Dedifferentiated amniotic fluid mesenchymal stem cell (primary cell): Measurements from ENCODE around the gene ATF6B.
"Not testable (repeated sequence)": the region's sequence is repeated elsewhere in the genome, so short reads cannot be mapped to it uniquely, and the experiment has no call there.

Experiments
- DNase-seq: peaks from one replicate; pipeline ENCODE4 v3.0.0-alpha.2; 2016; ENCODE audit errors: extremely low spot score

ATF6B gene

DNA sequence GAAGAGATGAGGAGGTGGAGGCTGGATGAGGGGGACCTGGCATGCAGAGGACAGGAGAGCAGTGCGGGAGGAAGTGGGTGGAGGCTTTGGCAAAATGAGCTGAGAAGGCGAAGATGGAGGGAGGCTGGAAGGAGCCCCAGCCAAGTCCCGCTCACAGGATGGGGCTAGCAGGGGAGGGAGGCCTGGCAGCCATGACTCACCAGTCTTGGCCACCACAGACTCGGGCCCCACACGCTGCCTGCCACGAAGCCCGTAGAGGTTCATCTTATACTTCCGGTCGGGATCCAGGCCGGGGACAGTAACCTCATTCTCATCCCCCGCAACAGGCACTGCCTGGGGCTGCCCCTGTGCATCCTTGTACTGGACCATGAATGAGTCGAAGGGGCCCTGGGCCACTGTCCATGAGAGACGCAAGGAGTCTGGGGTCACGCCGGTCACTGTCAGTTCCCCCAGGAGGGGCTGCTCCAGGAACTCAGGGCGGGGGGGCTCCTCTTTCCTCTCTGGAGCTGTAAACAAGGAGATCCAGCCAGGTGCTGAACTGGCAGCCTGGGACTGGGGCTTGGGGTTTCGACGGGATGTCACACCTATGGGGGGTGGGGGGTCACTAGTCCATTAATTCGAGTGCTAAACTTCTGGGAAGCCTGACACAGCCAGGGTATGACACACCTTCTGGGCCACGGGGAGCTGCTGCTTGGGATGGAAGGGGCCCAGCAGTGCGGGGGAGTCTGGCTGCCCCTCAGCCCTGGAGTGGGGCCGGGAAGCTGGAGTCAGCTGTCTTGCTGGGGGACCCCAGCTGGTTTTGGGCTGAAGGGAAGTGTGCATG, 46.7 kb downstream of the ATF6B start:
- peak; percentile 34 for DNase-seq

DNA sequence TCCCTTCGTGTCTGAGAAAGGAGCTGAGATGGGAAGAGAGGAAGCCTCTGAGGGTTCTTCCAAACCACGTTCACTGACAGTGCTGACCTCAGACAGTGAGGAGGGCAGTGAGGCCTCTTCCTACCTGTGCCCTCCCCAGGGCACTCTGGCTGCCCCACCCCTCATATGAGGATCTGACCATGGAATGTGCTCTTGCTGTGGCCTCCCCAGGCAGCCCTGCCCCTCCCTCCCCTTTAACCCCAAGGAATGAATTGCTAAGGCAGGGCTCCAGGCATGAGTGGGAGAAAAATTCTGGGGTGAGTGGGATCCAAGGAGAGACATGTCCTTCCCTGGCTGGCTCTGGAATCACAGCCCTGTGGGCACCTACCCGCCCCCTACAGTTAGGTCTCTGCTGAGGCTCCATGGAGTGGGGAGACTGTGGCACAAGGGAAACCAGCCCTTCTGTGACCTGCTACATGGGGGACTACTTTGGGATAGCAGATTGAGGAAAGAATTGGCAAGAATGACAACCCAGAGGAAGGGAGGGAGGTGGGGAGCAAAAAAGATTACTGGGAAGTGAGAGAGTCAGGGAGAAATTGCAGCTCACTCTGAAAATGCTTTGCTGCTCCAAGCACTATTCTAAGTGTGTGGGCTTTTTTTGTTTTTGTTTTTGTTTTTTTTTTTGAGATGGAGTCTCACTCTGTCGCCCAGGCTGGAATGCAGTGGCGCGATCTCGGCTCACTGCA, 48.3 kb downstream of the ATF6B start:
- DNase-seq: no peak

DNA sequence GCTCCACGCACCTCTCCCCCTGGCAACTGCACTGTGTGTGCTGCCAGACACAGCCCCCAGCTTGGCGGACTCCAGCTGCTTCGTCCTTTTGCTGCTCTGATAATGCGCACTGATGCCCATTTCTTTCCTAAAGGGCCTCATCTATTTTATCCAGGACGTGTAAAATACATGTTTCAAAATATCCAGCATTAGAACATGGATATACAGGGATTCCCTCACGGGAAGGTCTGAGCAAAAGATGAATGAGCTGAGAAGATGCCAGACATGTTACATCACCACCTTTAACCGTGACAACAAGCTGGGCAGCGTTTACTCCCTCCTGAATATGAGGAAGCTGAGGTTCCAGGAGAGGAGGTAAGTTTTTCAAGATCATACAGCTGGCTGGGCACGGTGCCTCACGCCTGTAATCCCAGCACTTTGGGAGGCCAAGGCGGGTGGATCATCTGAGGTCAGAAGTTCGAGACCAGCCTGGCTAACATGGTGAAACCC, 51.7 kb downstream of the ATF6B start:
- DNase-seq: peak; percentile 48

DNA sequence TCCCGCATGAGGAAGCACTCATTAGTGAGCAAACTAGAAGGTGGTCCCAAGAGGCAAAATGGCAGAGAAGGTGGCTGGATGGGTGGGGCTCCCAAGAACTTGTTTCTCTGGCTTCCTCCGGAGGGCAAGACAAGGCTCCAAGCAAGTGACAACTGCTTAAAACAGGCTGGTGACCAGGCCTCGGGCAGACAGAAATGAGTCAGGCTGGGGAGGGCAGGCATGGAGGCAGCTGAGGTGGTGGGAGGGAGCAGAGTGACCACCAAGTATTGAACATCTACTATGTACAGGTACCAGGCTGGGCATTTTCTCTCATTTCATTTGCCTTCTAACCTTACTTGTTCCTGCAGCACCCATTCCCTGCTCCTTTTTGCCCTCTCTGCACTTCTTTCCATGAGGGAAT, 52.3 kb downstream of the ATF6B start:
- DNase-seq: no peak

DNA sequence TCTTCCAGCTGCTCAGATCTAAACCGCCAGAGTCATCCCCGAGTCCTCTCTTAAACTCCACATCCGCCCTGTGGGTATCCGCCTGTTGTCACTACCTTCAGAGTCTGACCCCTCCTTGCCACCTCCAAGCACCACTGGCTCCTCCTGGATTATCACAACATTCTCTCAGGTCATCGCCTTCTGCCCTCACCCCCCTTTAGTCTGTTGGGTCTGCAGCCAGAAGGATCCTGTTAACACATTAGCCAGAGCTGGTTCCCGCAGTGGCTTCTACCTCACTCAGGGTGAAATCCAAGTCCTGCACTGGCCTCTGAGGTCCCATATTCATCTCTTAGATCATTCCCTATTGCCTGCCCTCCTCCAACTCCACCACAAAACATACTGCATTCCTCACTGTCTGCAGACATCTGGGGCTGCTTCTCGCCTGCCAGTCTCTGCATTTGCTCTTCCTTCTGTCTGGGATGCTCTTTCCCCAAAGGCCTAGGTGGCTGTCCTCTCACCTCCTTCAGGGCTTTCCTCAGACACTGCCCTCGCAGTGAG, 53.0 kb downstream of the ATF6B start:
- DNase-seq: no peak

DNA sequence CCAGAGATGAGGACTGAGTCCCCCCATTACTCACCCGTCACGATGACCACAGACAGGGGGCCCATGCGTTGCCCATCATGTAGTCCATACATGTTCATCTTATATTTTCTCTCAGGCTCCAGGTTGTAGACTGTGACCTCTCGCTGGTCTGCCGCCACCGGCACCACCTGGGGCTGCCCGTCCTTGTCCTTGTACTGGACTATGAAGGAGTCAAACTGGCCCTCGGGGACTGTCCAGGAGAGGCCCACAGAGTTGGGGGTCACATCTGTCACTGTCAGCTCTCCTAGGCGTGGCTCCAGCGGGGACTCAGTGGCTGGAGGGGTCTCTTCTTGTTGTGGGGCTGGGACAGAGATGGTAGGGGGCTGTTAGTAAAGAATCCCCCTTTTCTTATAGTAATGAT, 54.4 kb downstream of the ATF6B start:
- DNase-seq: no peak

DNA sequence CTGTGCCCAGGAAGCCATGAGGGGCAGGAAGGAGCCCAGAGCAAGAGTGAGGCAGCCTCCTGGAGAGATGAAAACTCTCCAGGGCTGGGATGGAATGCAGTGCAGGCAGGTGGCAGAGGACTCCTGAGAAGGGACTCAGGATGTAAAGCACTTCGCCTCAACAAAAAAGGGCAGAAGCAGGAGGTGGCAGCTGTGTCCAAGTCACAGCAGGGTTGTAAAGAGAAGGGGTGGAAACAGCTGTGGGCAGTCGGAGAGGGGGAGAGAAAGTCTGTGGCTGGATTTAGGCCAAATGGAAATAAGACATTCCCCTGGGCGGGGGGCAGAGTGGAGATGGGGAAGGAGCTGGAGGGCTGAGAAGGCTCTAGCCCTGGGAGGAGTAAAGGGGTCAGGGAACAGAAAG, 54.9 kb downstream of the ATF6B start:
- DNase-seq: no peak

DNA sequence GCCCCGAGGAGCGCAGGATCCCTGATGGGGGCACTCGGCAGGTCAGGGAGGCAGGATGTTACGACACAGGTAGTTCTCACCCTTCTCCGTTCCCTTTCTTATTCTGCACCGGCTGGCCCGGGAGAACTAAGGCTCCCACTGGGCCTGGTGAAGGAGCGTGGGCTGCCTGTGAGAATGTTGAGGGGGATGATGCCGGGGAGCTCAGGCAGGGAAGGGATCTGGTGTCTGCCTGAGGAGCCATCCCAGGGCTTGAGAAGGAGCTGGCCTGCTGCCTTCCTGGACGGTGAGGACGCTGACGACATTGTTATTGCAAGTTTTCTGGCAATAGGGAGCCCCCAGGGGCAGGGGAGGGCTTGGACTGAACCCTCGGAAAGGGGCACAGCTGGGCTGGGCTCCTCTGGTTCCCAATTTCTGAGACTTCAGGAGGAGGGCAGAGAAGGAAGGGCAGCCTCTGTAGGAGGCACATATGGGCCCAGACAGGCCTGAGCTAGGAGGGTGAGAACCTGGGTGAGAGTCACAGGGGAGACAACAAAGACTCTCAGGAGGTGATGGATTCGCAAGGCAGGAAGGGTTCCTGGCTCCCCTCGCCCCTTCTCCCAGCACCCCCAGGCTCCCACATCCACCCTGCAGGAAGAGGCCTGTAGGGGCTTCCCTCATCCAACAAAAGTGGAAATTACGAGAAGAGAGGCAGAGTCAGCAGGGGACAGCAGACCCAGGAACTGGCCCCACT, 57.1 kb downstream of the ATF6B start:
- no peak for DNase-seq

DNA sequence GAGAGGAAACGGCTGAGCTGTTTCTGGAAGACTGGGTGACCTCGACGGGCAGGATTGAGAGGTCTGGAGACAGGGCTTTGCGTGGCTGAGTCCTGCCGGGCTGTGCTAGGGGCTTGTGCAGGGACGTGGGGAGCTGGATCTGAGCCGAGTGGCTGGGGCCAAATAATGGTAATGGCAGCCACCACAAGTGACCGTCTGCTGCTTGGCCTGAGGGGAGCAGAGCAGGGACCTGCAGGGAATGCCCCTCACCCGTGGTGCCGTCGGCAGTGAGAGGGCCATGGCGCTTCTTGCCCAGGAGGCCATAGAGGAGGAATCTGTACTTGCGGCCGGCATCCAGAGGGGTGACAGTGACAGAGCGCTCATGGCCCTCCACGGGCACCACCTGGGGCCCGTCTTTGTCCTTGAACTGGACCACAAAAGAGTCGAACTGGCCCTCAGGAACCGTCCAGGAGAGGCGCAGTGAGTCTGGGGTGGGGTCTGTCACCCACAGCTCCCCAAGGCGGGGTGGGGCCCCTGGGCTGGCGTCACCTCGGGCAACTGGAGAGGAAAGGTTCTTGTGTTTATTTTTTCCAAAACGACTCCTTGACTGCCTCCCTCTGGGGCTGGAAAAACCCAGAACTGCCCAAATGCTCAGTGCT, 58.0 kb downstream of the ATF6B start:
- DNase-seq: no peak

DNA sequence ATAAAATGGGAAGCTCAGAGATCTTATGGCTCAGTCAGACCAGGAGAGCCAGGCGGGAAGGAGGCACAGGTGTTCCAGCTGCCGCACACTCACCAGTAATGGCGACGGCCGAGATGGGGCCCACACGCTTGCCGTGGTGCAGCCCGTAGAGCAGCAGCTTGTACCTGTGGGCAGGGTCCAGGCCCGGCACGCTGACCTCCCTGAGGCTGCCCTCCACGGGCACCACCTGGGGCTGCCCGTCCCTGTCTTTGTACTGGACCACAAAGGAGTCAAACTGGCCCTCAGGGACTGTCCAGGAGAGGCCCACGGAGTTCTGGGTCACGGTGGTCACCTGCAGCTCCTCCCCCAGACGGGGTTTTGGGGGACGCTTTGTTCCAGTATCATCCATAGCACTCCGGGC, 58.6 kb downstream of the ATF6B start:
- no peak for DNase-seq

DNA sequence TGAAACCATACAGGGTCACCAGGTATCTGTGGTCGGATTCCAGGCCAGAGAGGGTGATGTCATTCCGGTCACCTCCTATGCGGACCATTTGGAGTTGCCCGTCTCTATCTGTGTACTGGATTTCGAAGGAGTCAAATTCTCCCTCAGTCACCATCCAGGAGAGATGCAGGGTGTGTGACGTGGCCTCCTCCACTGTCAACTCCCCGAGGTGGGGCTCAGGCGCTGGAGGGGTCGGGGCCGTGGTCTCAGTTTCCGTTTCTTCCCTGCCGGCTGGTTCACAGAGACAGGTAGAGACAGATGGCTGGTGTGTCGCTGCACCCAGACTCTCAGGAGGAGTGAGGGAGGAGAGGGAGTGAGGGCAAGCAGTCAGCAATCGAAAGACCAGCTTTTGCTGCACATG, 59.2 kb downstream of the ATF6B start:
- DNase-seq: no peak

DNA sequence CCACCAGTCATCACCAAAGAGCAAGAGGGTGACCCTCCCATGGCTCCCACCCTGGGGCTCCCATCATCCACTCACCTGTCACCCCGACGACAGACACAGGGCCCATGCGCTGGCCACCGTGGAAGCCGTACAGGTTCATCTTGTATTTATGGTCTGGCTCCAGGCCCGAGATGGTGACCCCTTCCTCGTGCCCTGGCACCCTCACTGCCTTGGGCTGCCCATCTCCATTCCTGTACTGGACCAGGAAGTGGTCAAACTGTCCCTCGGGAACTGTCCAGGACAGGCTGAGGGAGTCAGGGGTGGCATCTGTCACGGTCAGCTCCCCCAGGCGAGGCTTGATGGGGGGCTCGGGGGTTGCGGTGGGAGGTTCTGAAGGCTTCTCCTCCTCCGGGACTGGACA, 59.7 kb downstream of the ATF6B start:
- DNase-seq: not testable (repeated sequence)

DNA sequence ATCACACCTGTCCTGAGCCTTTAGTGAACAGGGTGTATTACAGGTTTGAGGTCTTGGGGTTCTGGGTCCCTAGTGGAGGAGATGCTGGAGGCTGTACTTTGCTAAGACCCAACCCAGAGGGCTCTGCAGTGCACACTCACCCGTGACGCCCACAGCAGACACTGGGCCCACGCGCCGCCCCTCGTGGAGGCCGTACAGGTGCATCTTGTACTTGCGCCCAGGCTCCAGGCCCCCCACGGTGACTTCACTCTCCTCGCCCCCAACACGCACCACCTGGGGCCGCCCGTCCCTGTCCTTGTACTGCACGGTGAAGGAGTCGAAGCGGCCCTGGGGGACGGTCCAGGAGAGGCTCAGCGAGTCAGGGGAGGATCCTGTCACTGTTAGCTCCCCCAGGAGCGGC, 60.5 kb downstream of the ATF6B start:
- not testable (repeated sequence) for DNase-seq
